ENCODE data around the gene KRTAP5-3. TPM values are rescaled to one million over a fixed set of nuclear protein-coding genes. Genes with fewer than 3 reads are reported as not detected.
A peak's percentile ranks its signal among the peaks of the same experiment; 100 is the strongest.

The KRTAP5-3 gene
- total and polyA plus RNA-seq, 2 of the 13 experiments (the other 11 are each of a cell fraction or from before 2014, with no cell fraction given): not detected

GRCh38 chr11:1652771-1653540 lies 44.7 kb upstream of the KRTAP5-3 start (continued):
- TF ChIP-seq, protein P1, sequence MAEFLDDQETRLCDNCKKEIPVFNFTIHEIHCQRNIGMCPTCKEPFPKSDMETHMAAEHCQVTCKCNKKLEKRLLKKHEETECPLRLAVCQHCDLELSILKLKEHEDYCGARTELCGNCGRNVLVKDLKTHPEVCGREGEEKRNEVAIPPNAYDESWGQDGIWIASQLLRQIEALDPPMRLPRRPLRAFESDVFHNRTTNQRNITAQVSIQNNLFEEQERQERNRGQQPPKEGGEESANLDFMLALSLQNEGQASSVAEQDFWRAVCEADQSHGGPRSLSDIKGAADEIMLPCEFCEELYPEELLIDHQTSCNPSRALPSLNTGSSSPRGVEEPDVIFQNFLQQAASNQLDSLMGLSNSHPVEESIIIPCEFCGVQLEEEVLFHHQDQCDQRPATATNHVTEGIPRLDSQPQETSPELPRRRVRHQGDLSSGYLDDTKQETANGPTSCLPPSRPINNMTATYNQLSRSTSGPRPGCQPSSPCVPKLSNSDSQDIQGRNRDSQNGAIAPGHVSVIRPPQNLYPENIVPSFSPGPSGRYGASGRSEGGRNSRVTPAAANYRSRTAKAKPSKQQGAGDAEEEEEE (CRISPR knock-in tag; IDR thresholded peaks at IDR 0.05; ENCODE audit: borderline replicate concordance): peak; percentile 48; the same call in 1 of the 2 replicates
- no peak for TF ChIP-seq JARID2 (CRISPR knock-in tag; IDR thresholded peaks at IDR 0.05; ENCODE audit: insufficient replicate concordance)
- TF ChIP-seq ZNF121 (CRISPR knock-in tag; IDR thresholded peaks at IDR 0.05): no peak
- TF ChIP-seq JUND (CRISPR knock-in tag; IDR thresholded peaks at IDR 0.05): no peak
- TF ChIP-seq, protein P2, sequence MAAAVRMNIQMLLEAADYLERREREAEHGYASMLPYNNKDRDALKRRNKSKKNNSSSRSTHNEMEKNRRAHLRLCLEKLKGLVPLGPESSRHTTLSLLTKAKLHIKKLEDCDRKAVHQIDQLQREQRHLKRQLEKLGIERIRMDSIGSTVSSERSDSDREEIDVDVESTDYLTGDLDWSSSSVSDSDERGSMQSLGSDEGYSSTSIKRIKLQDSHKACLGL (CRISPR knock-in tag; IDR thresholded peaks at IDR 0.05): peak; percentile 9; the same call in 1 of the 2 replicates
- TF ChIP-seq, protein P3, sequence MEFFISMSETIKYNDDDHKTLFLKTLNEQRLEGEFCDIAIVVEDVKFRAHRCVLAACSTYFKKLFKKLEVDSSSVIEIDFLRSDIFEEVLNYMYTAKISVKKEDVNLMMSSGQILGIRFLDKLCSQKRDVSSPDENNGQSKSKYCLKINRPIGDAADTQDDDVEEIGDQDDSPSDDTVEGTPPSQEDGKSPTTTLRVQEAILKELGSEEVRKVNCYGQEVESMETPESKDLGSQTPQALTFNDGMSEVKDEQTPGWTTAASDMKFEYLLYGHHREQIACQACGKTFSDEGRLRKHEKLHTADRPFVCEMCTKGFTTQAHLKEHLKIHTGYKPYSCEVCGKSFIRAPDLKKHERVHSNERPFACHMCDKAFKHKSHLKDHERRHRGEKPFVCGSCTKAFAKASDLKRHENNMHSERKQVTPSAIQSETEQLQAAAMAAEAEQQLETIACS (CRISPR knock-in tag; IDR thresholded peaks at IDR 0.05): no peak
- no peak for TF ChIP-seq ZNF296 (CRISPR knock-in tag; conservative IDR thresholded peaks at IDR 0.05)
- TF ChIP-seq HMG20A (CRISPR knock-in tag; IDR thresholded peaks at IDR 0.05; ENCODE audit: borderline replicate concordance): no peak
- TF ChIP-seq HOXA7 (CRISPR knock-in tag; IDR thresholded peaks at IDR 0.05): no peak
- no peak for TF ChIP-seq DNMT1 (CRISPR knock-in tag; IDR thresholded peaks at IDR 0.05)
- peak; percentile 69 for TF ChIP-seq MEIS2 (CRISPR knock-in tag; IDR thresholded peaks at IDR 0.05)
- TF ChIP-seq IKZF5 (CRISPR knock-in tag; IDR thresholded peaks at IDR 0.05): 0 out of 2 replicates have a peak, but pooled peaks have one; percentile 56
- TF ChIP-seq, protein P4, sequence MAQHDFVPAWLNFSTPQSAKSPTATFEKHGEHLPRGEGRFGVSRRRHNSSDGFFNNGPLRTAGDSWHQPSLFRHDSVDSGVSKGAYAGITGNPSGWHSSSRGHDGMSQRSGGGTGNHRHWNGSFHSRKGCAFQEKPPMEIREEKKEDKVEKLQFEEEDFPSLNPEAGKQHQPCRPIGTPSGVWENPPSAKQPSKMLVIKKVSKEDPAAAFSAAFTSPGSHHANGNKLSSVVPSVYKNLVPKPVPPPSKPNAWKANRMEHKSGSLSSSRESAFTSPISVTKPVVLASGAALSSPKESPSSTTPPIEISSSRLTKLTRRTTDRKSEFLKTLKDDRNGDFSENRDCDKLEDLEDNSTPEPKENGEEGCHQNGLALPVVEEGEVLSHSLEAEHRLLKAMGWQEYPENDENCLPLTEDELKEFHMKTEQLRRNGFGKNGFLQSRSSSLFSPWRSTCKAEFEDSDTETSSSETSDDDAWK (CRISPR knock-in tag; IDR thresholded peaks at IDR 0.05): no peak
- TF ChIP-seq RXRA (CRISPR knock-in tag; IDR thresholded peaks at IDR 0.05): 0 out of 2 replicates have a peak, but pooled peaks have one; percentile 19
- no peak; the same call in 1 of the 2 replicates for TF ChIP-seq HIVEP1 (CRISPR knock-in tag; IDR thresholded peaks at IDR 0.05)
- no peak for TF ChIP-seq ZNF570 (CRISPR knock-in tag; IDR thresholded peaks at IDR 0.05; ENCODE audit: borderline replicate concordance)
- TF ChIP-seq ZNF878 (CRISPR knock-in tag; IDR thresholded peaks at IDR 0.05): no peak
- TF ChIP-seq HNF1B (CRISPR knock-in tag; IDR thresholded peaks at IDR 0.05): peak; percentile 77; the same call in 1 of the 2 replicates
- no peak for TF ChIP-seq BRF2 (CRISPR knock-in tag; IDR thresholded peaks at IDR 0.05)
